ENCODE results near the gene WHRN. TPM values are rescaled to one million over a fixed set of nuclear protein-coding genes. Genes with fewer than 3 reads are reported as not detected.

The WHRN gene
- total and polyA plus RNA-seq, 2 of the 13 experiments (the other 11 are each of a cell fraction or from before 2014, with no cell fraction given): 2.3 to 5.3 TPM

- Histone ChIP-seq H3K27me3 (ENCODE audit: control insufficient read depth in 1 of 2, insufficient read depth in 2 of 2, low read length in 2 of 2) (no peaks in the 10 kb centered on the region), H3K36me3 (replicated peaks in 1 of 2; ENCODE audit: control insufficient read depth in 1 of 2, insufficient read depth in 2 of 2, low read length in 2 of 2) (no peaks in the 10 kb centered on the region), H3K27ac (ENCODE audit: extremely low read length, insufficient read depth, low read length) (no peak overlapping the region), H3K4me2 (ENCODE audit: low read depth, low read length) (no peak overlapping the region), H3K4me3 (replicated peaks in 1 of 3; ENCODE audit: insufficient read depth in 1 of 3, low read depth in 2 of 3, low read length in 3 of 3) (no peak overlapping the region), H3K9ac (ENCODE audit: insufficient read depth, low read depth, low read length) (no peak overlapping the region), H4K20me1 (ENCODE audit: insufficient read depth, low read length) (no peaks in the 10 kb centered on the region), H3K4me1 (ENCODE audit: insufficient read depth, low read length) (peaks cover 7% of the 10 kb centered on the region; the same call in 1 of the 2 replicates), H3K79me2 (ENCODE audit: insufficient read depth, low read length) (no peaks in the 10 kb centered on the region), H2AFZ (ENCODE audit: low read length) (no peak overlapping the region), H3K9me3 (ENCODE audit: low read length) (no peaks in the 10 kb centered on the region)
- FAIRE-seq (no peak), DNase-seq (ENCODE audit: low spot score) (no peak), ATAC-seq (no peak)
- 100% methylated on average over 2 of the region's 2 CpGs for WGBS (ENCODE audit: low lambda C conversion rate)
- POLR2A ChIA-PET: no interaction called here
- in situ Hi-C loops (cut with HindIII; ENCODE audit: extremely low pct_ligation_motif_present, low pct_unique_long_range_greater_than_20kb): no loop called here
- BruUV-seq (replicated peaks): no TSS peak
- intact Hi-C loops (cut with micrococcal nuclease; ENCODE audit: unreplicated experiment): no loop called here
- TF ChIP-seq ZMYM3 (CRISPR knock-in tag; IDR thresholded peaks at IDR 0.05) (0 out of 2 replicates have a peak, but pooled peaks have one; percentile 18), ZNF768 (CRISPR knock-in tag; IDR thresholded peaks at IDR 0.05) (peak; percentile 78; the same call in 1 of the 2 replicates), MTERF4 (CRISPR knock-in tag; IDR thresholded peaks at IDR 0.05) (no peak), AKAP8 (CRISPR knock-in tag; IDR thresholded peaks at IDR 0.05) (no peak), MAF1 (CRISPR knock-in tag; IDR thresholded peaks at IDR 0.05; ENCODE audit: borderline replicate concordance) (no peak), ZHX2 (IDR thresholded peaks at IDR 0.05; ENCODE audit: low read depth) (no peak), ZHX2 (CRISPR knock-in tag; IDR thresholded peaks at IDR 0.05; ENCODE audit: borderline replicate concordance) (no peak), FOXC1 (CRISPR knock-in tag; IDR thresholded peaks at IDR 0.05; ENCODE audit: borderline replicate concordance) (no peak), KDM6A (CRISPR knock-in tag; IDR thresholded peaks at IDR 0.05; ENCODE audit: low read depth) (no peak)
- TF ChIP-seq, protein P1, sequence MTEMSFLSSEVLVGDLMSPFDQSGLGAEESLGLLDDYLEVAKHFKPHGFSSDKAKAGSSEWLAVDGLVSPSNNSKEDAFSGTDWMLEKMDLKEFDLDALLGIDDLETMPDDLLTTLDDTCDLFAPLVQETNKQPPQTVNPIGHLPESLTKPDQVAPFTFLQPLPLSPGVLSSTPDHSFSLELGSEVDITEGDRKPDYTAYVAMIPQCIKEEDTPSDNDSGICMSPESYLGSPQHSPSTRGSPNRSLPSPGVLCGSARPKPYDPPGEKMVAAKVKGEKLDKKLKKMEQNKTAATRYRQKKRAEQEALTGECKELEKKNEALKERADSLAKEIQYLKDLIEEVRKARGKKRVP (CRISPR knock-in tag; IDR thresholded peaks at IDR 0.05): no peak
- TF ChIP-seq, protein P2, sequence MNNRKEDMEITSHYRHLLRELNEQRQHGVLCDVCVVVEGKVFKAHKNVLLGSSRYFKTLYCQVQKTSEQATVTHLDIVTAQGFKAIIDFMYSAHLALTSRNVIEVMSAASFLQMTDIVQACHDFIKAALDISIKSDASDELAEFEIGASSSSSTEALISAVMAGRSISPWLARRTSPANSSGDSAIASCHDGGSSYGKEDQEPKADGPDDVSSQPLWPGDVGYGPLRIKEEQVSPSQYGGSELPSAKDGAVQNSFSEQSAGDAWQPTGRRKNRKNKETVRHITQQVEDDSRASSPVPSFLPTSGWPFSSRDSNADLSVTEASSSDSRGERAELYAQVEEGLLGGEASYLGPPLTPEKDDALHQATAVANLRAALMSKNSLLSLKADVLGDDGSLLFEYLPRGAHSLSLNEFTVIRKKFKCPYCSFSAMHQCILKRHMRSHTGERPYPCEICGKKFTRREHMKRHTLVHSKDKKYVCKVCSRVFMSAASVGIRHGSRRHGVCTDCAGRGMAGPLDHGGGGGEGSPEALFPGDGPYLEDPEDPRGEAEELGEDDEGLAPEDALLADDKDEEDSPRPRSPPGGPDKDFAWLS (CRISPR knock-in tag; IDR thresholded peaks at IDR 0.05; ENCODE audit: borderline replicate concordance): no peak
- CTCF ChIA-PET (ENCODE audit: low intra/inter-chr PET ratio, low total read pairs): no interaction called here
Observed at GRCh38 chr9:114467910-114468309, 37.4 kb downstream of the WHRN start.

Data from HepG2 (cell line).